Right lobe of liver (tissue), 4 donors: ENCODE measurements around the gene KRTAP2-1.

Source experiments
- POLR2A ChIP-seq: fragments of 450-650 bp; IDR thresholded peaks from one replicate; pipeline ENCODE4 v1.6.1; 2017; ENCODE audit warnings: antibody characterized with exemption, mild to moderate bottlenecking
- TF ChIP-seq, protein P1 (sequence below), 4 donors: fragments of 200-600 bp in 3 of 4; fragments of 450-650 bp in 1 of 4; IDR thresholded peaks; one replicate each; pipeline versions ENCODE4 v1.5.1 to v1.8.0; 2016 to 2022; ENCODE audit warnings: antibody characterized with exemption in 4 of 4, mild to moderate bottlenecking in 2 of 4
- donor health status: DM: no; HTN: no; CAD: no.
- donor health status: DM: no; HTN: no; CAD: no.
- donor health status: DM: no; HTN: yes; CAD: no.

DNA sequence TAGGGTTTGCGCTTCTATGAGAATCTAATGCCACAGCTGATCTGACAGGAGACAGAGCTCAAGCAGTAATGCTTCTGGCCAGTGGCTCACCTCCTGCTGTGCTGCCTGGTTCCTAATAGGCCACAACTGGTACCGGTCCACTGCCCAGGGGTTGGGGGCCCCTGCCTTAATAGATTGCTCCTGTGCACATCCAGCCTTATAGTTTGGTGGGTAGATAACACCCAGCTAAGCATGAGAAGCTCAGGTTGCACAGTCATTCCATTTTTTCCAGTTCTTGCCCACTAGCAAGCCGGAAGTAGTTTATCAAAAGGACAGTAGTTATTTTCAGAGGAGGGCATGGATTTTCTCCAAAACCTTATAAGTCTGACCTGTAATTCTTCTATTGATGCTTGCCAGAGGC, 27.7 kb downstream of the KRTAP2-1 start:
- TF ChIP-seq, protein P1, sequence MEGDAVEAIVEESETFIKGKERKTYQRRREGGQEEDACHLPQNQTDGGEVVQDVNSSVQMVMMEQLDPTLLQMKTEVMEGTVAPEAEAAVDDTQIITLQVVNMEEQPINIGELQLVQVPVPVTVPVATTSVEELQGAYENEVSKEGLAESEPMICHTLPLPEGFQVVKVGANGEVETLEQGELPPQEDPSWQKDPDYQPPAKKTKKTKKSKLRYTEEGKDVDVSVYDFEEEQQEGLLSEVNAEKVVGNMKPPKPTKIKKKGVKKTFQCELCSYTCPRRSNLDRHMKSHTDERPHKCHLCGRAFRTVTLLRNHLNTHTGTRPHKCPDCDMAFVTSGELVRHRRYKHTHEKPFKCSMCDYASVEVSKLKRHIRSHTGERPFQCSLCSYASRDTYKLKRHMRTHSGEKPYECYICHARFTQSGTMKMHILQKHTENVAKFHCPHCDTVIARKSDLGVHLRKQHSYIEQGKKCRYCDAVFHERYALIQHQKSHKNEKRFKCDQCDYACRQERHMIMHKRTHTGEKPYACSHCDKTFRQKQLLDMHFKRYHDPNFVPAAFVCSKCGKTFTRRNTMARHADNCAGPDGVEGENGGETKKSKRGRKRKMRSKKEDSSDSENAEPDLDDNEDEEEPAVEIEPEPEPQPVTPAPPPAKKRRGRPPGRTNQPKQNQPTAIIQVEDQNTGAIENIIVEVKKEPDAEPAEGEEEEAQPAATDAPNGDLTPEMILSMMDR (IDR thresholded peaks at IDR 0.05): no peak
- no peak for TF ChIP-seq POLR2A
